Uterus (tissue), 4 donors: ENCODE data around the gene MTG1. TPM values are rescaled to one million over a fixed set of nuclear protein-coding genes. Genes with fewer than 3 reads are reported as not detected.
"Not testable (repeated sequence)": the region's sequence is repeated elsewhere in the genome, so short reads cannot be mapped to it uniquely, and the experiment has no call there.

ENCODE experiments used
- DNase-seq, 2 donors: peaks; one replicate each; pipeline ENCODE4 v3.0.0-alpha.2; 2019 to 2020
- H3K27ac ChIP-seq, 2 donors: fragments of 200-600 bp; sonication (generic); 1 replicate in 1 of 2; 2 replicates in 1 of 2; pipeline ENCODE4 v1.5.1; 2016 to 2018
- H3K27me3 ChIP-seq, 2 donors: fragments of 200-600 bp; sonication (generic); one replicate each; pipeline ENCODE4 v1.5.1; 2018 to 2019; ENCODE audit warnings: control low read depth in 1 of 2
- H3K36me3 ChIP-seq, 2 donors: fragments of 200-600 bp; sonication (generic); one replicate each; pipeline ENCODE4 v1.5.1; 2019; ENCODE audit warnings: control low read depth in 1 of 2
- H3K4me1 ChIP-seq, 2 donors: fragments of 200-600 bp; sonication (generic); one replicate each; pipeline ENCODE4 v1.5.1; 2018 to 2019; ENCODE audit warnings: control low read depth in 1 of 2
- H3K4me3 ChIP-seq, 2 donors: fragments of 200-600 bp; sonication (generic); 1 replicate in 1 of 2; 2 replicates in 1 of 2; pipeline ENCODE4 v1.5.1; 2018 to 2019; ENCODE audit warnings: mild to moderate bottlenecking in 1 of 2
- H3K9me3 ChIP-seq, 2 donors: fragments of 200-600 bp; sonication (generic); one replicate each; pipeline ENCODE4 v1.5.1; 2019; ENCODE audit warnings: control low read depth in 1 of 2
- CTCF ChIP-seq, 4 experiments: fragments of 200-600 bp in 2 of 4; fragments of 450-650 bp in 2 of 4; sonication (generic) in 2 of 4; IDR thresholded peaks; one replicate each; pipeline ENCODE4 v1.5.1; 2016 to 2019; ENCODE audit warnings: antibody characterized with exemption in 4 of 4, mild to moderate bottlenecking in 2 of 4, moderate library complexity in 1 of 4
- POLR2A ChIP-seq, 2 donors: fragments of 450-650 bp; IDR thresholded peaks; one replicate each; pipeline ENCODE4 v1.6.1; 2016; ENCODE audit warnings: antibody characterized with exemption in 2 of 2, mild to moderate bottlenecking in 1 of 2, moderate library complexity in 1 of 2
- intact Hi-C: fragments of 100-400 bp; cut with DNase I; formaldehyde crosslinking; loops from one replicate; pipeline ENCODE4 v1.15.1; 2023; ENCODE audit warnings: low total_unique reads
- total RNA-seq, 4 donors: library from RNA; depleted of rRNA in 3 of 4; stranded (reverse); fragments of >200 nt in 3 of 4; gene quantifications; one replicate each; pipeline versions ENCODE4 v1.1.0 to v1.2.4, GENCODE V29; 2014 to 2023
- donor health status: DM: yes; HTN: yes; CAD: no.

The MTG1 gene
- total RNA-seq, 4 donors from 2014 or later, result 14.6 to 50.1 (median 32.6) TPM

- no peaks in the 10 kb centered on the region for H3K9me3 ChIP-seq
- no peak for DNase-seq
- H3K36me3 ChIP-seq, result no peaks in the 10 kb centered on the region
- TF ChIP-seq CTCF (IDR thresholded peaks at IDR 0.05), result no peak
- TF ChIP-seq POLR2A (IDR thresholded peaks at IDR 0.05), result no peak
- no peaks in the 10 kb centered on the region for H3K4me1 ChIP-seq
- H3K4me3 ChIP-seq, result no peak overlapping the region
- H3K27me3 ChIP-seq, result no peaks in the 10 kb centered on the region
- intact Hi-C loops, result no loop called here
- no peak overlapping the region for H3K27ac ChIP-seq
Observed at GRCh38 chr10:133438711-133439273, 44.8 kb downstream of the MTG1 start.

- intact Hi-C loops, result no loop called here
- no peak for DNase-seq
- H3K27ac ChIP-seq, result no peak overlapping the region
Observed at GRCh38 chr10:133439517-133440461, 45.8 kb downstream of the MTG1 start.

GRCh38 chr10:133440633-133441285, 46.8 kb downstream of the MTG1 start:
- Histone ChIP-seq H3K27ac (no peak overlapping the region), H3K27me3 (no peaks in the 10 kb centered on the region), H3K4me3 (no peak overlapping the region), H3K4me1 (no peaks in the 10 kb centered on the region), H3K36me3 (no peaks in the 10 kb centered on the region), H3K9me3 (peaks cover 0 to 3% of the 10 kb centered on the region in 2 donors)
- peak in 1 of 2 donors; percentile 6 for DNase-seq
- intact Hi-C loops, result no loop called here
- TF ChIP-seq CTCF (IDR thresholded peaks at IDR 0.05) (no peak), POLR2A (IDR thresholded peaks at IDR 0.05) (no peak)

More at GRCh38 chr10:133439517-133440461, 45.8 kb downstream of the MTG1 start:
- Histone ChIP-seq H3K4me1 (no peaks in the 10 kb centered on the region), H3K36me3 (no peaks in the 10 kb centered on the region), H3K27me3 (no peaks in the 10 kb centered on the region), H3K9me3 (no peaks in the 10 kb centered on the region), H3K4me3 (no peak overlapping the region)
- TF ChIP-seq POLR2A (IDR thresholded peaks at IDR 0.05) (no peak), CTCF (IDR thresholded peaks at IDR 0.05) (no peak)

GRCh38 chr10:133441356-133441755, 47.4 kb downstream of the MTG1 start:
- H3K27ac ChIP-seq, H3K27me3 ChIP-seq, intact Hi-C loops, H3K36me3 ChIP-seq, H3K4me3 ChIP-seq, H3K4me1 ChIP-seq, DNase-seq, H3K9me3 ChIP-seq: not testable (repeated sequence)

- Histone ChIP-seq H3K36me3 (no peaks in the 10 kb centered on the region), H3K27me3 (no peaks in the 10 kb centered on the region), H3K4me3 (no peak overlapping the region), H3K27ac (no peak overlapping the region), H3K4me1 (no peaks in the 10 kb centered on the region), H3K9me3 (peaks cover 0 to 11% of the 10 kb centered on the region in 2 donors)
- peak in 1 of 2 donors; percentile 8 for DNase-seq
- intact Hi-C loops, result no loop called here
- no peak for TF ChIP-seq POLR2A (IDR thresholded peaks at IDR 0.05)
- TF ChIP-seq CTCF (IDR thresholded peaks at IDR 0.05), result no peak
Observed at GRCh38 chr10:133441780-133442179, 47.8 kb downstream of the MTG1 start.
